Colon (tissue), 2 donors: ENCODE measurements around the gene TRIM34.
"Not testable (repeated sequence)": the region's sequence is repeated elsewhere in the genome, so short reads cannot be mapped to it uniquely, and the experiment has no call there.

Source experiments
- FAIRE-seq: peaks from 2 replicates; lab custom pipeline; 2012; peaks lifted over from hg19 to GRCh38; lab: Jason Lieb, UNC
- donor health status: control.
- donor health status: control.

TRIM34 gene

GRCh38 chr11:5621580-5621979, 3.2 kb upstream of the TRIM34 start:
- FAIRE-seq = no peak

GRCh38 chr11:5622802-5623201, 2.0 kb upstream of the TRIM34 start:
- no peak for FAIRE-seq

- FAIRE-seq = no peak
Observed at GRCh38 chr11:5625281-5625680, 480 bp downstream of the TRIM34 start.

DNA sequence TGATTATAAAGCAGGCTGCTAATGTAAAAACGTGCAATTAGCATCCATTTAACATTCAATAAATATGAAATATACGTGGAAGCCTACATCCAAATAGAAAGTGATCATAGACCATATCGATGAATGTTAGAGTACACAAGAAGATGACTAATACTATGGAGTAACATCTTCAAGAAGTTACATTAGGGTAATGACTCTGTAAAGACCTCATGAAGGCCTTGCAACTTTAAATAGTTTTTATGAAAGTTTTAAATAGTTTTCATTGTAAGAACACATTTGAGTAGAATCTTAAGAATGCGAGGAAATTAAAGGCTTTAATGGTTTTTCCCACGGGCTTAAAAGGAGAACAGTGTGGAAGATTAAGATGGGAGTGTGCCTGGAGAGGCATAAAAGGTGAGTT, 1.4 kb downstream of the TRIM34 start:
- FAIRE-seq = no peak

GRCh38 chr11:5631417-5631816, 6.6 kb downstream of the TRIM34 start:
- no peak for FAIRE-seq

DNA sequence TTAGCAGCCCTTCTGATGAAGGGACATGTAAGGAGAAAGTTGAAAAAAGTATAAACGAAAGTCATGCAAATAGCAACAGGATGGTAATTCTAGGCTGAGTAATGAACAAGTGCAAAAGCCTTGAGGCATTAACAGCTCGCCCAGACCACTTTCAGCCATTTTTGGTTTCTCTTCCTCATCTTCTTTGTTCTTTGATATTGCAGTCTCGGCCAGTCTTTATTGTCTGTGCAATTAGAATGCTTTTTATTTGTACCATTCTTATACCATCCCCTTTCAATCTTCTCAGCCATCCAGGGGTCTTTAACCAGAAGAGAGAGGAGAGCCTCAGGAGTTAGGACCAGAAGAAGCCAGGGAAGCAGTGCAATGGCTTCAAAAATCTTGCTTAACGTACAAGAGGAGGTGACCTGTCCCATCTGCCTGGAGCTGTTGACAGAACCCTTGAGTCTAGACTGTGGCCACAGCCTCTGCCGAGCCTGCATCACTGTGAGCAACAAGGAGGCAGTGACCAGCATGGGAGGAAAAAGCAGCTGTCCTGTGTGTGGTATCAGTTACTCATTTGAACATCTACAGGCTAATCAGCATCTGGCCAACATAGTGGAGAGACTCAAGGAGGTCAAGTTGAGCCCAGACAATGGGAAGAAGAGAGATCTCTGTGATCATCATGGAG, 7.3 kb downstream of the TRIM34 start:
- FAIRE-seq = no peak

GRCh38 chr11:5639953-5640352, 15.2 kb downstream of the TRIM34 start:
- FAIRE-seq = no peak

- FAIRE-seq = no peak
Observed at GRCh38 chr11:5643585-5643984, 18.8 kb downstream of the TRIM34 start.

DNA sequence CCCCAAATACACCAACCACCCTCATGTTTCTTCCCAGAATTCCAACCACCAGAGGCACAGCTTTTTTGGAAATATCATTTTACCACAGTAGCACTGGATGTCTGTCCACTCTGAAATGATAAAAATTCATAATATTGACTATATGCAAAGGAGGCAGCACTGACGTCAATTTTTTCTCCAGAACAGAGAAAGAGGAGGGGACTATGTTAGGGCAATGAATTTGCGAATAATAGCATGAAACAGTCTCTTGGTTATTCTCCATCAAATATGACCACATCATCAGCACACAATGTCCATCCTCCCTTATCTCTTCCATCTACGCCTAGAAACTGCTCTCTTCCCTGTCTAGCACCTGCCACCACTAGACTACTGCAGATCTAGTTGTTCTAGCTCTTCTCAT, 21.3 kb downstream of the TRIM34 start:
- FAIRE-seq = no peak

GRCh38 chr11:5655474-5655873, 30.7 kb downstream of the TRIM34 start:
- FAIRE-seq = no peak

- not testable (repeated sequence) for FAIRE-seq
Observed at GRCh38 chr11:5656956-5657355, 32.2 kb downstream of the TRIM34 start.

DNA sequence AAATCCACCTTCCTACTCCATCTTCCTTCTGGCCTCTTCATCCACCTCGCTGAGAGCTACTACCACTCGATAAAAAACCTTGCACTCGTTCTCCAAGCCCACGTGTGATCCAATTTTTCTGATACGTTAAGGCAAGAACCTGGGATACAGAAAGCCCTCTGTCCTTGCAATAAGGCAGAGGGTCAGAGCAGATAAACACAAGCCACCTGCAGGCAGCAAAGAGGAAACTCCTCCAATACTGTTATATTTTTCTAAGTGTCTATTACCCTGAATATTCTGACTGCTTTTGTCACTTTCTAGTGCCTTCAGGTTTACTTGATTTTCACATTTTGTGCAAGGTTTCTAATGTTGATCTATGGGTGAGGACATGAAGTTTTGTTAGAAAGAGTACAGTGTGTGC, 33.5 kb downstream of the TRIM34 start:
- FAIRE-seq = no peak

DNA sequence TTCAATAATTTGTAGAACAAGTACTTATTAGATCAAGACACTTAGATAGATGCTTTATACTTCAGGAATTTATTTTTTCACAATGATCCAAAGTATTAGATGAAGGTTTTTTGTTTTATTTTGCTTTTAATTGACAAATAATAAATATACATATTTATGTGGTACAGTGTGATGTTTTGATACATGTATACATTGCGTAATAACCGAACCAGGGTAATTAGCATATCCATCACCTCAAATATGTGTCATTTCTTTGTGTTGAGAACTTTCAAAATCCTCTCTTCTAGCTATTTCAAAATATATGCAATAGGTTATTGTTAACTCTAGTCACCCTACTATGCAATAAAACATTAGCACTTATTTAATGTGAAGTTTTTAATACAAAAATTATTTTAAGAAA, 38.7 kb downstream of the TRIM34 start:
- FAIRE-seq = no peak

- FAIRE-seq = no peak
Observed at GRCh38 chr11:5665051-5665570, 40.3 kb downstream of the TRIM34 start.

- no peak for FAIRE-seq
Observed at GRCh38 chr11:5665746-5666401, 41.1 kb downstream of the TRIM34 start.

DNA sequence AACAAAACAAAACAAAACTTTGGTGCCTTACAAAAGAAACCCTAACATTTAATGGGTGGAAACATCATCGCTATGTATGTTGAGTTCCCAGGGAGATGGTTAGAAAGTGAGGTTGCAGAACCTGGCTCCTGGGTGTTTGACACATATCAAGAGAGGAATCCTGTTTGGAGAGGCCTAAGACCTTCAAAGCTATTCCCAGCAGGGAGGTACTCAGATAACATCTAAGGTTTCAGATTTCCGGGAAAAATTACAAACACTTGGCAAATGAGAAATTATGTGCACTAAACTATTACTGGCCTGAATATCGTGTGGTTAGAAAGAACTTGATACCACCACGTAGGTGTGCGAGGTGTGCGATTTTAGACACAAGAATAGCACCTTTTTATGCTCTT, 41.6 kb downstream of the TRIM34 start:
- FAIRE-seq = no peak

GRCh38 chr11:5671831-5672230, 47.0 kb downstream of the TRIM34 start:
- FAIRE-seq = no peak

GRCh38 chr11:5674391-5674790, 49.6 kb downstream of the TRIM34 start:
- FAIRE-seq = no peak

- no peak for FAIRE-seq
Observed at GRCh38 chr11:5679811-5680210, 55.0 kb downstream of the TRIM34 start.

DNA sequence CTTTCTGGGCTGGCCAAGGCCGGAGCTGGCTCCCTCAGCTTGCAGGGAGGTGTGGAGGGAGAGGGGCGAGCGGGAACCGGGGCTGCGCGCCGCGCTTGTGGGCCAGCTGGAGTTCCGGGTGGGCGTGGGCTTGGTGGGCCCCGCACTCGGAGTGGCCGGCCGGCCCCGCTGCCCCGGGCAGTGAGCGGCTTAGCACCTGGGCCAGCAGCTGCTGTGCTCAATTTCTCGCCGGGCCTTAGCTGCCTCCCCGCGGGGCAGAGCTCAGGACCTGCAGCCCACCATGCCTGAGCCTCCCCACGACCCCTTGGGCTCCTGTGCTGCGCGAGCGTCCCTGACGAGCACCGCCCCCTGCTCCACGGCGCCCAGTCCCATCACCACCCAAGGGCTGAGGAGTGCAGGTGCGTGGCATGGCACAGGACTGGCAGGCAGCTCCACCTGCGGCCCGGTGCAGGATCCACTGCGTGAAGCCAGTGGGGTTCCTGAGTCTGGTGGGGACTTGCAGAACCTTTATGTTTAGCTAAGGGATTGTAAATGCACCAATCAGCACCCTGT, 58.2 kb downstream of the TRIM34 start:
- FAIRE-seq = not testable (repeated sequence)

DNA sequence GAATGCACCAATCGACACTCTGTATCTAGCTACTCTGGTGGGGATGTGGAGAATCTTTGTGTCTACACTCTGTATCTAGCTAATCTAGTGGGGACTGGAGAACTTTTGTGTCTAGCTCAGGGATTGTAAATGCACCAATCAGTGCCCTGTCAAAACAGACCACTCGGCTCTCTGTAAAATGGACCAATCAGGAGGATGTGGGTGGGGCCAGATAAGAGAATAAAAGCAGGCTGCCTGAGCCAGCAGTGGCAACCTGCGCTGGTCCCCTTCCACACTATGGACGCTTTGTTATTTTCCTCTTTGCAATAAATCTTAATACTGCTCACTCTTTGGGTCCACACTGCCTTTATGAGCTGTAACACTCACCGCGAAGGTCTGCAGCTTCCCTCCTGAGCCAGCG, 58.8 kb downstream of the TRIM34 start:
- not testable (repeated sequence) for FAIRE-seq

DNA sequence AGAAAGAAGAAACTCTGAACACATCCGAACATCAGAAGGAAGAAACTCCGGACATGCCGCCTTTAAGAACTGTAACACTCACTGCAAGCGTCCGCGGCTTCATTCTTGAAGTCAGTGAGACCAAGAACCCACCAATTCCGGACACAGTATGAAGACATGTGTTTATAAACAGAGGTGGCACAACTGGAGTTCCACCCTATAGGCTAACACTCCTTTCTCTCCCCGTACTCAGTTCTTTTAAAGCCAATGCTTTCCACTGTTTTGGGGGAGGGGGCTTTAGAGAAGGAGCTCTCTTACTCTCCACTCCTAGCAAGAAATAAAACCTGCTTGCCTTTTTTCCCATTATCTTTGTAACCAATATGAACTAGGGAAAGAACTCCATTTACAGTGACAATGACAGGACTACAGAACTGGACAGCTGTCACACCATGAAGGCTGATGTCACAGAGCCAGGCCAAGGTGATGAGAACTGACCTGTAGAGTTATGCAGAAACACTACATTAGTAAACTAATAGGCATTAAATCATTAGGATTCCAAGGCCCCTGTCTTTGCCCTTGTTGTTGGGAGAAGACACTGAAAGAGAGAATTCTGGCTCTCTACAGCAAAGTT, 59.3 kb downstream of the TRIM34 start:
- FAIRE-seq = no peak
